DMS114 treated with DMSO at 0.1 percent for 48 hours (cell line): ENCODE measurements around the gene RABGAP1L.
"Not testable (repeated sequence)": the region's sequence is repeated elsewhere in the genome, so short reads cannot be mapped to it uniquely, and the experiment has no call there.

ENCODE experiments used
- DNase-seq: peaks from one replicate; lab custom pipeline; 2025; ENCODE audit not compliant: unreplicated experiment; lab: John Stamatoyannopoulos, UW

Gene RABGAP1L

DNA sequence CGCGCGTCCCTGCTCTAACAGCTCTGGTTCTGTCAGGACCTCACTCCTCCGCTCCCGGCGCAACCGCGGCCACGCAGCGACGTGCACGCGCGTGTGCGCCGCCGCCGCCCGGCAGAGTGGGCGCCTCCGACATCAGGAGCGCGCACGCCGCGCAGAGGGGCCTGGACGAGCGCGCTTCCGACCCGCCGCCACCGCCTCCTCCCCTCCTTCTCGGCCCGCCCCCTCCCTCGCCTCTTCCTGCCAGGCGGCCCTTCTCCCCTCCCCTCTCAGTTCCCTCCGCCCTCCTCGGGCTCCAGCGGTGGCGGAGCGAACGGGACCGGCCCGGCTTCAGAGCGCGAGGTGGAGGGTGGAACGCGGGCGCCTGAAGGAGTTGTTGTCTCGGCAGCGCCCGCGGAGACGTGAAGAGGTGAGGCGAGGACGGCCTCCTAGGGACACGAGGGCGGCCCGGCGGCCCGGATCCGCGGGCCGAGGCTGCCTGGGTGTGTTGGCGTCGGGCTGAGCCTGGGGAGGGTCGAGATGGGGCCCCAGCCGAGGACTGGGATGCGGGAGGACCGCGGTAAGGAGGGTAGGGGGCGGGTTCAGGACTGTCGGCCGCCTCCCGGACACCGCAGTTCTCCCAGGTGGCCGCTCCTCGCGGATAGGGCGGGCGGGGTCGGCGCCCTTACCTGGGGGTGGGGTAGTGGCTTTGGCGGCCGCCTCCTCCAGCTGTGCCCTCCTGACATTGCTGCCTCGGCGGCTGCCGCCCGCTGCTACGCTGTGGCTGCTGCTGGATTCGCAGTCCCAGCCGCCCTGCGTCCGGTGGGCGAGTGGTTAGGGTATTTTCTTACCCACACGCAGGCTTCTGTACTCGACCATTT, at the start of gene RABGAP1L:
RABGAP1L (plus strand) TSS at position 269 of the 857 bp plus-strand sequence.
- DNase-seq, result peak; percentile 93

DNA sequence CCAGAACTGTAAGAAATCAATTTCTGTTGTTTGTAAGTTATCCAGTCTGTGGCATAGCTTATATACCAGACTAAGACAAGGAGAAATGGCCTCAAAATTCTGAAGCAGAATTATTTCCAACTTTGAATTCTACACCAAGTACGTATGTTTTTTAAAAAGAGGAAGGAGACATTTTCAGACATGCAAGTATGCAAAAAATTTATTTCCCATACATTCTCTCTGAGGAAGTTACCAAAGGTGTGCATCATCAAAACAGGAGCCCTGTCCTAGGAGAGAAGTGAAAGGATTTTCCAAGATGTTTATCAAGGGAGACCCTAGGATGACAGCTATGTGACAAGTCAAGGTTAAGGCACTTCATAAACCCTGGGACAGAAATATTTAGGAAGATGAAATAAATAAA, 49.3 kb upstream of the RABGAP1L start:
- DNase-seq, result no peak

DNA sequence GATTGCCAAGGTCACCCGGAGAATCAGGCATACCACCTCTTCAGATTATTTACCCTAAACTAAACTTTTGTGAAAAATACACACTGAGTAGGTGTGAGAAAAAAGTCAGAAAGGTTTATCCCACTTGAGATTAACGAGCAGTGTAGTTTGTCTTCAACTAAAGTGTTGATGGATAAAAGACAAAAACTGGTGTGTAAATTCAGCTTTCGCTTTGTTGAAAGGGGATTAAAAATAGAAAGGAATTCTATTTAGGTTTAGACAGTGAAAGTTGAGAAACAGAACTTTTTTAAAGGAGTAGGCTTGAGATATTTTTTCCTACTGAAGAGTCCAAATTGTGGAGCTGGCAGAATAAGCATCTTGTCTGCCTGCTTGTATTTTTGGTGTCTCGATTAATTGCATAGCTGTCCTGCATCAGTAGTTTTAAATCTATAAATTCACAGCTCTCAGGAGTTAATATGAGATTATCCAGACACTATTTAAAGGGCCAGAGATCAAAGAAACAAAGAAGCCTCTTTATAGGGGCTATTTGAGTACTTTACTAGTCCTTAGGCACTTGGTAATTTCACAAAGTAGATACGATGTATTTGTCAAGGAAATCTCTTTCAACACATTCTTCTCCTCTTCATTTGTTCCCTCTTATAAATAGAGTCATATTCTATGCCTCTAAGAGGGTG, 46.7 kb upstream of the RABGAP1L start:
- no peak for DNase-seq

DNA sequence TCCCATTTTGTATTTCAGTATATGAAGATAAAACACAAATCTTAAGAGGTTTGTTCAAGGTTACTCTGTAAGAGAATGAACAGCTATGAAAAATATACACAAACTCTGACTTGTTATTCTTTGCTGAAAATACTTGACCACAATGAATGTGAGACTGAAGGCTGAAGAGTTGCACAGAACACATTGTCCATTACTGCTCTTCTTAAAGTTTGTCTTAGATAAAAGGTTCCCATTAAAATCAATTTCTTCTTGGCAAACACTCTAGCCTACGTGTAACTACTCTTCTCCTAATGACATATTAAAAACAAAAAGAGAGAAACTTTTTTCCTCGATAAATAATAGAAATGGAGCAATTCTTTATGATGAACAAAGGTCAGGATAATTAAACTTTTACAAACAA, 45.2 kb upstream of the RABGAP1L start:
- no peak for DNase-seq

DNA sequence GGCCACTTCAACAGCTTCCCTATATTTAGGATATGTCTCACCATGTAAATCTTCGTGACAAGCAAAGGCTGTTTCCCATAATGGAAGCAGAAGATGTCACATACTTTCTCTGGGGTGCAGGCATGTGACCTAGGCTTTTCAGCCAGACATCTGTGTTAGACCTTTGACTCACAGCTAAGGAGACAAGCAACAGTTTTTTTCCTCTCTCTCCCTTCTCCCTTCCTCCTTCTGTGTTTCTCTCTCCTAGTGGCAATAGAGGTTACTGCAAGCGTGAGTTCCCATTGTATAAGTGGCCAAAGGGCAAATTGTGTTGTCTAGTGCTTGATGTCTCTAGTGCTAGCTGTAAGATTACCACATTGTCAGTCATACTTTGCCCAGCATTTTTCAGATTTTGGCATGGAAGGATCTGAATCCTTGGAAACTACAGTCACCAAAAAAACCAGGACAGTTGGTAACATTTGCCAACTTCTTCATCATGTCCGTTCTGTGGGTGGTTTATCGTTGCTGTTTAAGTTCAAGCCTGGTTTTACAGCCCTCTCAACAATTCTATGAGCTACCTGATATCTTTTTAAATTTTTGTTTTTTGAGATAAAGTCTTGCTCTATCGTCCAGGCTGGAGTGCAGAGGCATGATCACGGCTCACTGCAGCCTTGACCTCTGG, 44.4 kb upstream of the RABGAP1L start:
- peak; percentile 62 for DNase-seq

DNA sequence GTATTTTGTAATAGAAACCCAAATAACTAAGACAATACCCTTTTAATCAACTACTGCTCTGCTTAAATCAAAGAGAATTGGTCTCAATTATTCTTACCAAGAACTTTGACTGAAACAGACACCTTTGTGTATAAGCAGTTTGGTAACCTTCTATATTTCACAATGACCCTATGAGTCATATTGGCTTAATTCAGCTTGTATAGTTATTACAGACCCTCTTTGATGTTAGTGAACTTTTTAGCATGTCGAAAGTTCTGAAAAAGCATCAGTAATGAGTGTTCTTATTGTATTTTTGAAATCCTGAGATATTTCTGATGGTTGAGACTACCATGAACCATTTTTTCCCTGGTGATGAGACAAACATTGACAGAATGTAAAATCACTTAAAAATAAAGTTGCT, 43.3 kb upstream of the RABGAP1L start:
- DNase-seq, result no peak

DNA sequence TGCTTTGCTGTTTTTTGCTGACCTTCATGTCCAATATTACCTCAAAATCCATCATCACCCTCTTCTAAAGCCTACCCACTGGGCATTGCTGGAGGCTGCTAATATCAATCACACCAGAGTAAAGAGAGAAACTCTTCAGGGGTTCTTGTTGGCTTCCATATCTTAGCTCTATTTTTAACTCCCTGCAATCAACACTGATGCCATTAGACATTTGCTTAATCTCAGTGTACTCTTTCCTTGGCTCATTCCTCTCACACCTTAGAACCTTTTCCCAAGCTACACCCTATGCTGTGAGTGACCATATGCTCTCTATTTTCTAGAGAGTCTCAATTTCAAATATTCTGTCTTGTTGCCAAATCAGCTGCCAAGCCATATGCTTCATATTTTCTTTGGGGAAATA, 40.6 kb upstream of the RABGAP1L start:
- no peak for DNase-seq

DNA sequence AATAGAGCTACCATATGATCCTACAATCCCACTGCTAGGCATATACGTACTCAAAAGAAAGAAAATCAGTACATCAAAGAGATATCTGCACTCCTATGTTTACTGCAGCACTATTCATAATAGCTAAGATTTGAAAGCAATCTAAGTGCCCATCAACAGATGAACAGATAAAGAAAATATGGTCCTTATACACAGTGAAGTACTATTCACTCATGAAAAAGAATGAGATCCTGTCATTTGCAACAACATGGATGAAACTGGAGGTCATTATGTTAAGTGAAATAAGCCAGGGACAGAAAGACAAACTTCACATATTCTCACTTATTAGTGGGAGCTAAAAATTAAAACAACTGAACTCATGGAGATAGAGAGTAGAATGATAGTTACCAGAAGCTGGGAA, 37.0 kb upstream of the RABGAP1L start:
- DNase-seq, result not testable (repeated sequence)

DNA sequence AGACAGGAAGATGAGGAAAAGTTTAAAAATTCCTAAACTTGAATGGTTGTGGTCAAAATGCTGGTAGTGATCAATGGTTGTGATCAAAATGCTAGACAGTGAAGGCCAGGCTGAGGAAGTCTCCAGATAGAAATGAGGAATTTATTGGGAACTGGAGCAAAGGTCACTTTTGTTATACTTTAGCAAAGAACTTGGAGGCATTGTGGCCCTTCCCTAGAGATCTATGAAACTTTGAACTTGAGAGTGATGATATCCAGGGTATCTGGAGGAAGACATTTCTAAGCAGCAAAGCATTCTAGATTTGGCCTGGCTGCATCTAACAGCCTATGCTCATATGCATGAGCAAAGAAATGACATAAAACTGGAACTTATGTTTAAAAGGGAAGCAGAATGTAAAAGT, 35.5 kb upstream of the RABGAP1L start:
- no peak for DNase-seq

DNA sequence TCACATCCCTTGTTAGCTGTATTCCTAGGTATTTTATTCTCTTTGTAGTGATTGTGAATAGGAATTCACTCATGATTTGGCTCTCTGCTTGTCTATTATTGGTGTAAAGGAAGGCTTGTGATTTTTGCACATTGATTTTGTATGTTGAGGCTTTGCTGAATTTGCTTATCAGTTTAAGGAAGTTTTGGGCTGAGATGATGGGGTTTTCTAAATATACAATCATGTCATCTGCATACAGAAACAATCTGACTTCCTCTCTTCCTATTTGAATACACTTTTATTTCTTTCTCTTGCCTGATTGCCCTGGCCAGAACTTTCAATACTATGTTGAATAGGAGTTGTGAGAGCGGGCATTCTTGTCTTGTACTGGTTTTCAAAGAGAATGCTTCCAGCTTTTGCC, 32.1 kb upstream of the RABGAP1L start:
- DNase-seq, result not testable (repeated sequence)

DNA sequence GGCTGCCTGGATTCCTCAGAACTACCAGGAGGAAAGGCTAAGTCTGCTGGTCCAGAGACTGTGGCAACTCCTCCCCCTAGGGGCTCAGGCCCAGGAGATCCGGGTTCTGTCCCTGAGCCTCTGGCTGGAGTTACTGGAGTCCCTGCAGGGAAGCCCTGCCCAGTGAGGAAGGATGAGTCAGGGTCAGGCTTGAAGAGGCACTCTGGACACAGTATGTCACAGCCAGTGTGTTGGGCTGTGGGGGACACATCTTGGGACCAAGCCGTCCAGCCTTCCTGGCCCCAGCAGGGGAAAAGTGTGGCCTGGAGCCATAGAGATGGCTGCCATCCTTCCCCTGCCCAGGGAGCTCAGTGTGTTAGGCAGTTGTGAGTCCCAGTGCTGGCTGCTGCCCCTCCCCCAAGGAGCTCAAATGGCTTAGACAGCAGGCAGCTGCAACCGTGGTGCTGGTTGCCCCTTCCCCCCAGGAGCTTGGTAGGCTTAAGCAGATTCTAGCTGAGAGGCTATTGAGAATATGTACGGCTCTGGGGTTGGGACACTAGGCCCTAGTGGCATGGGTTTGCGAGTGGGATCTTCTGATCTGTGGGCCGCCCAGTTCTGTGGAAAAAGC, 28.2 kb upstream of the RABGAP1L start:
- DNase-seq, result no peak

DNA sequence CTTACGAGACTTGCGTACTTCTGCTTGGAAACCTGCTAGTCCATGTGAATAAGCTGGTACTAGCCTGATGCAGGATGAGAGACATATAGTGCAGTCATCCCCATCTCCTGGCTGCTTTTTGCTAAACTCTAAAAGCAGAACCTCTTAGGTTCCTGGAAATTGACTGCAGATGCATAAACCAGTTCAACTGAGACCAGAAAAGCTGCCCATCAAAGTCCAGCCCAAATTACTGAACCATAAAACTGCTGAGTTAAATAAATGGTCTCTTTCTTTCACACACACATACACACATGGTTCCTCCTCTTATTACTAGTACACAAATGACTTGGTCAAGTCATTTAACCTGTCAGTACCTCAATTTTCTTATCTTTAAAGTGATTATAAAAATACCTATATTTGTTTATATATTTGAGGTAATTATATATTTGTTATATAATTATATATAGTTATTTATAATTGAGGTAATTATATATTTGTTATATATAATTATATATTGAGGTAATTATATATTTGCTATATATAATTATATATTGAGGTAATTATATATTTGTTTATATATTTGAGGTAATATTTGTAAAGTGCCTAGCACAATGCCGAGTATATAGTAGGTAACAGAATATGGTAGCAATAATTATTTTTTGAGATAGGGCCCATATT, 25.2 kb upstream of the RABGAP1L start:
- DNase-seq, result no peak

DNA sequence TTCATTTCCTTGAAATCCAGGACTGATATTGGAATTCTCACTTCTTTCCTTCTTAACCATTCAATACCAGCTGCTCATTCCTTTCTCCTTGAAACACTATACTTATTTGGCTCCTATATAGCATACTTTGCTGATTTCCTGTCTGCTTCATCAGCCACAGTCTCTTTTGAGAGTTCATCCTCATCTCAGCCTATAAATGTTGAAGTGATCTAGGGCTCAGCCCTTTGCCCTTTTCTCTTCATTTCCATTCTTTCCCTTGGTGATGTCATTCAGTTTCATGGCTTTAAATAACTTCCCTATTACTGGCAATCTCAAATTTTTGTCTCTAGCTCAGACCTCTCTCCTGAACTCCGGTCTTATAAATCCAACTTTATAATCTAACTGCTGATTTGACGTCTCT, 24.1 kb upstream of the RABGAP1L start:
- DNase-seq, result no peak

DNA sequence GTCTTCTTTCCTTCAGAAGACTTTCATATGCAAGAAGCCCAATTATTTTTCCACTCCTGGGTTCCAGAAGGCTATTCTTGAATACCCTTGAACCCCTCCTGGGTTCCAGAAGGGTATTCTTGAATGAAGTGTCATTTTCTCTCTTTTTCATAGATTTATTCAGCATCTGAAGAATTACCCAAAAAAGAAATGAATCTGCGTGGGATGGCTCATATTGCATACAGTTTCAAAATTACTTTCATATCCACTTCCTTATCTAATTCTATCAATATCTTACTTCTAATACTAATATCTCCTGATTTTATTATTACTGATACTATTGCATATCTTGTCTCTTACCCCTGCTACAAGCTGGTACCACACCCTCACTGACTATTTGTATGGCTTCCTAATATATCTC, 22.6 kb upstream of the RABGAP1L start:
- DNase-seq, result no peak

DNA sequence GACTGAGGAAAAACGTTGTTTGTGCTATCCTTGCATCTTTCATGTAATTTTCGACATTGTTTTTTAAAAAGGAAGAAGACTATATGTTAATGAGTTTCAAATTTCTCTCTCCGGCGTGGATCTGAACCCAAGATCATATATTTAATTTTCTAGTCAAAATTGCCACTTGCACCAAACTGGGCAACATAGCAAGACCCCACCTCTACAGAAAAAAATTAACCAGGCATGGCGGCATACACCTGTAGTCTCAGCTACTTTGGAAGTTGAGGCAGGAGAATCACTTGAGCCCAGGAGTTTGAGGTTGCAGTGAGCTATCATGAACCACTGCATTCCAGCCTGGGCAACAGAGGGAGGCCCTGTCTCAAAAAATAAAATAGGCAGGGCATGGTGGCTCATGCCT, 16.5 kb upstream of the RABGAP1L start:
- DNase-seq, result no peak

DNA sequence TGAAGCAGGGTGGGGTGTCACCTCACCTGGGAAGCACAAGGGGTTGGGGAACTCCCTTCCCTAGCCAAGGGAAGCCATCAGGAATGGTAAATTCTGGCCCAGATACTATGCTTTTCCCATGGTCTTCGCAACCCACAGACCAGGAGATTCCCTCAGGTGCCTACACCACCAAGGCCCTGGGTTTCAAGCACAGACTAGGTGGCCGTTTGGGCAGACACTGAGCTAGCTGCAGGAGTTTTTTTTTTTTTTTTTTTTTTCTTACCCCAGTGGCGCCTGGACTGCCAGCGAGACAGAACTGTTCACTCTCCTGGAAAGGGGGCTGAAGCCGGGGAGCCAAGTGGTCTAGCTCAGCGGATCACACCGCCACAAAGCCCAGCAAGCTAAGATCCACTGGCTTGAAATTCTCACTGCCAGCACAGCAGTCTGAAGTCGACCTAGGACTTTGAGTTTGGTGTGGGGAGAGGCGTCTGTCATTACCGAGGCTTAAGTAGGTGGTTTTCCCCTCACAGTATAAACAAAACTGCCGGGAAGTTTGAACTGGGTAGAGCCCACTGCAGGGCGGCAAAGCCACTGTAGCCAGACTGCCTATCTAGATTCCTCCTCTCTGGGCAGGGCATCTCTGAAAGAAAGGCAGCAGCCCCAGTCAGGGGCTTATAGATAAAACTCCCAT, 15.5 kb upstream of the RABGAP1L start:
- DNase-seq, result not testable (repeated sequence)

DNA sequence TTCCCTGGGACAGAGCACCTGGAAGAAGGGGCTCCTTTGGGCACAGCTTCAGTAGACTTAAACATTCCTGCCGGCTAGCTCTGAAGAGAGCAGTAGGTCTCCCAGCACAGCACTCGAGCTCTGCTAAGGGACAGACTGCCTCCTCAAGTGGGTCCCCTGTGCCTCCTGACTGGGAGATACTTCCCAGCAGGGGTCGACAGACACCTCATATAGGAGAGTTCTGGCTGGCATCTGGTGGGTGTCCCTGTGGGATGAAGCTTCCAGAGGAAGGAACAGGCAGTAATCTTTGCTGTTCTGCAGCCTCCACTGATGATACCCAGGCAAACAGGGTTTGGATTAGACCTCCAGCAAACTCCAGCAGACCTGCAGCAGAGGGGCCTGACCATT, 14.9 kb upstream of the RABGAP1L start:
- DNase-seq, result not testable (repeated sequence)

DNA sequence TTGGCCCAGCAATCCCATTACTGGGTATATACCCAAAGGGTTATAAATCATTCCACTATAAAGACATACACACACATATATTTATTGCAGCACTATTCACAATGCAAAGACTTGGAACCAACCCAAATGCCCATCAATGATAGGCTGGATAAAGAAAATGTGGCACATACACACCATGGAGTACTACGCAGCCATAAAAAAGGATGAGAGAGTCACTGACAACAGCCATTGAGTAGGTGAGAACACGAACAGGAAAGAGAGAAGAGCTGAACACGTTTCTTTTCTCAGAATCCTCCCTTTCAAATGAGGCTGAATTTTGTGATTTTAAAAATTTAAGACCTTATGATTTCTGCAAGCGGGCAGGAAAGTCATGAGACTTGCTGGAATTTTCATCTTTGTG, 10.1 kb upstream of the RABGAP1L start:
- DNase-seq, result no peak

DNA sequence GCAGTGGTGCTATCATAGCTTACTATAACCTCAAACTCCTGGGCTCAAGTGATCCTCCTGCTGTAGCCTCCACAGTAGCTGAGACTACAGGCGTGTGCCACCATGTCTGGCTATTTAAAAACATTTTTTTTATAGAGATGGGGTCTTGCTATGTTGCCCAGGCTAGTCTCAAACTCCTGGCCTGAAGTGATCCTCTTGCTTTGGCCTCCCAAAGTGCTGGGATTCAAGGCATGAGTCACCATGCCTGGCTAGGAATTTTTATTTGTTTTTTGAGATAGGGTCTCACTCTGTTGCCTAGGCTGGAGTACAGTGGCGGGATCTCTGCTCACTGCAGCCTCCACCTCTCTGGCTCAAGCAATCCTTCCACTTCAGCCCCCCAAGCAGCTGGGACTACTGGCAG, 8.8 kb upstream of the RABGAP1L start:
- DNase-seq, result no peak

DNA sequence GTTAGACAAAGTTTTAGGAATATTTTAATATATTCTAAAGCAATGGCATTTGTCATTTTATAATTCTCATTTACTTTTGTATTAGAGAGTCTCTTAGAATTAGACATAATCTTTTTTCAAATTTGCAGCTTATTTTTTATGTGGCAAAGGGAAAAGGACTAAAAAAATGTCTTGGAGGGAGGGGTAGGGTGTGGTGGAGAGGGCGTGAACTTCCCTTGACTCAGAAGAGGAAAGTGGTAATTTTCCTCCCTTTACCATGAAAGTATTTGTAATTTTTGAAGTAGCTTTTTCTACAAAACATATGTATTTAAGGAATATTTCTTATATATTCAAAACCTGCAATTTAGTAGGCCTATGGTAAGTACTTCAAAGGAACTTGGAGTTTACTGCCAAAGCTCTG, 6.9 kb upstream of the RABGAP1L start:
- DNase-seq, result no peak
